Measurements from ENCODE around the gene ESM1. TPM values are rescaled to one million over a fixed set of nuclear protein-coding genes. Genes with fewer than 3 reads are reported as not detected.
A peak's percentile ranks its signal among the peaks of the same experiment; 100 is the strongest.

ESM1 gene
- total RNA-seq, 3 donors from 2014 or later (not counting 1 experiment from before 2014, with no cell fraction given): 0.87 to 1.2 (median 0.95) TPM

DNA sequence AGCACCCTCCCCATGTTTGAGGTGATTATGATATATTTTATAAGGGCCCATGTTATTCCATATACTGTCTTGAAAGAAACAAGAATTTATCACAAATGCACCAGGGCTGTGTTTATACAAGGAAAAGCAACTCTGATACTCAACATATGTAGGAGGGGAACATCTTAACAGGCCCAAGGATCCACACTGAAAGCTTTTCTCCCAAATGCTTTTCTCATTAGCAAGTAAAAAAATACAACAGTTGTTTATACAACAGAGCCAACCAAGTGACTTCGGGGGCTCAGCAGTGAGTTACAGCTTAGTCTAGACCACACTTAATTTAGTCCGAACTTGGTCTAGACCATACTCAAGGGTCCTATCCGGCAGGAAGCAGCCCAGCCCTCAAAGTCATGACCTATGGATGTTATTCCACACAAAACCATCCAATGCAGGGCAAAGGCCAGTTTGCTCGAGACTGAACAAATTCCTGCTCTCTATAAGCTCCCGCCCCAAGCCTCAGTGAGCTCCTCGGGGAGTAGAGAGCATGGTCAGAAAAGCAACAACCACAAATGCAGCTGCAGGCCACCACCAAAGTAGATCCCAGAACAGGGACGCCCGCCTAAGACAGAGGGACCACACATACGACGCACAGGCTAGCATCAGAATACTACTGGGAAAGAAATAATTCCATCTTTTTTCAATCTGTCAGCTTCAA, 45.4 kb upstream of the ESM1 start:
- Histone ChIP-seq H3K9me3 (ENCODE audit: control insufficient read depth, insufficient read depth, low read length) (no peaks in the 10 kb centered on the region), H3K4me3 (ENCODE audit: low read length) (no peak overlapping the region), H3K27ac (ENCODE audit: low read length) (no peak overlapping the region), H3K27me3 (ENCODE audit: control insufficient read depth, insufficient read depth, low read length) (no peaks in the 10 kb centered on the region), H3K36me3 (ENCODE audit: control insufficient read depth, insufficient read depth, low read length) (peaks cover 19% of the 10 kb centered on the region), H3K4me1 (ENCODE audit: control insufficient read depth, insufficient read depth, low read length) (peaks cover 19% of the 10 kb centered on the region)
- intact Hi-C loops (cut with micrococcal nuclease): no loop called here
- no peak overlapping the region for H3K27ac Mint-ChIP-seq
- no peak for ATAC-seq
- H3K4me3 Mint-ChIP-seq: no peak overlapping the region
- WGBS (ENCODE audit: insufficient coverage): 71% methylated on average over 10 of the region's 10 CpGs
- H3K36me3 Mint-ChIP-seq: no peaks in the 10 kb centered on the region
- H3K4me1 Mint-ChIP-seq: peaks cover 27 to 48% of the 10 kb centered on the region in 2 donors
- no peaks in the 10 kb centered on the region for H3K27me3 Mint-ChIP-seq (ENCODE audit: low read depth in 2 of 2)
- TF ChIP-seq, protein P1, sequence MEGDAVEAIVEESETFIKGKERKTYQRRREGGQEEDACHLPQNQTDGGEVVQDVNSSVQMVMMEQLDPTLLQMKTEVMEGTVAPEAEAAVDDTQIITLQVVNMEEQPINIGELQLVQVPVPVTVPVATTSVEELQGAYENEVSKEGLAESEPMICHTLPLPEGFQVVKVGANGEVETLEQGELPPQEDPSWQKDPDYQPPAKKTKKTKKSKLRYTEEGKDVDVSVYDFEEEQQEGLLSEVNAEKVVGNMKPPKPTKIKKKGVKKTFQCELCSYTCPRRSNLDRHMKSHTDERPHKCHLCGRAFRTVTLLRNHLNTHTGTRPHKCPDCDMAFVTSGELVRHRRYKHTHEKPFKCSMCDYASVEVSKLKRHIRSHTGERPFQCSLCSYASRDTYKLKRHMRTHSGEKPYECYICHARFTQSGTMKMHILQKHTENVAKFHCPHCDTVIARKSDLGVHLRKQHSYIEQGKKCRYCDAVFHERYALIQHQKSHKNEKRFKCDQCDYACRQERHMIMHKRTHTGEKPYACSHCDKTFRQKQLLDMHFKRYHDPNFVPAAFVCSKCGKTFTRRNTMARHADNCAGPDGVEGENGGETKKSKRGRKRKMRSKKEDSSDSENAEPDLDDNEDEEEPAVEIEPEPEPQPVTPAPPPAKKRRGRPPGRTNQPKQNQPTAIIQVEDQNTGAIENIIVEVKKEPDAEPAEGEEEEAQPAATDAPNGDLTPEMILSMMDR (IDR thresholded peaks at IDR 0.05): no peak
- no peaks in the 10 kb centered on the region for H3K9me3 Mint-ChIP-seq
- no peak for DNase-seq

DNA sequence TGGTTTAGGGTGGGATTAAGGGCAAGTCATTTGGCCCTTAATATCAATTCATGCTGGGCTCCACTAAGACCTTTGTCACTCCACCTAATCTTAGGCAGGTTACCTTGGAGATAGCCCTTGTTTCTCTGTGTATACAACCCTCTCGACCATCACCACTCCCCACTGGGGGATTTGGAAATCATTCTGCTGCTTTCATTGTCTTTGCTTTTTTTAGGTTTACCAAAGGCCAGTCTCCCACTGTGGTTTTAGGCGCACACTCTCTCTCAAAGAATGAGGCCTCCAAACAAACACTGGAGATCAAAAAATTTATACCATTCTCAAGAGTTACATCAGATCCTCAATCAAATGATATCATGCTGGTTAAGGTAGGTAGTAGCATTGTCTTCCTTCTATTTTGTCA, 44.8 kb upstream of the ESM1 start:
- Mint-ChIP-seq H3K4me1 (peaks cover 29 to 54% of the 10 kb centered on the region in 2 donors), H3K27ac (no peak overlapping the region), H3K27me3 (ENCODE audit: low read depth in 2 of 2) (no peaks in the 10 kb centered on the region), H3K4me3 (no peak overlapping the region), H3K36me3 (no peaks in the 10 kb centered on the region), H3K9me3 (no peaks in the 10 kb centered on the region)
- Histone ChIP-seq H3K27ac (ENCODE audit: low read length) (no peak overlapping the region), H3K27me3 (ENCODE audit: control insufficient read depth, insufficient read depth, low read length) (no peaks in the 10 kb centered on the region), H3K36me3 (ENCODE audit: control insufficient read depth, insufficient read depth, low read length) (peaks cover 19% of the 10 kb centered on the region), H3K4me1 (ENCODE audit: control insufficient read depth, insufficient read depth, low read length) (peaks cover 19% of the 10 kb centered on the region), H3K4me3 (ENCODE audit: low read length) (no peak overlapping the region), H3K9me3 (ENCODE audit: control insufficient read depth, insufficient read depth, low read length) (no peaks in the 10 kb centered on the region)
- intact Hi-C loops (cut with micrococcal nuclease): no loop called here
- TF ChIP-seq, protein P1 (IDR thresholded peaks at IDR 0.05): no peak
- WGBS (ENCODE audit: insufficient coverage): 74% methylated on average over 2 of the region's 2 CpGs
- no peak for ATAC-seq
- no peak for DNase-seq

DNA sequence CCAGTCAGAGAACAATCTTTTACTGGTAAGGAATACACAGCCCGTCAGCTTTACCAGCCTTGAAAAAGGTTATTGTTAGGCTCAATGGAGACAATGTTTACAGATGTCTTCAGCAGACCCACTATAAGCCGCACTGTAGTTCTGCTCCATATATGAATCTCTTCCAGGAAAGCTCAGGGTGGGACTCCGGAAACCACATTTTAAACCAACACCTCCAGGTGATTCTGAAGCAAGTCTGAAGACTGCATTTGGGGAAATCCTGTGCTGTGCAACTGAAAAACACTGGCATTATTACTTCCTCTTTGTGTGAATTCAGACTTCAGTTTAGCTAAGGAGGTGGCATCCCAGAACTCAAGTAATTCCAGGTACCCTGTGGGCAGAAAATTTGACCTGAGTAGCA, 42.2 kb upstream of the ESM1 start:
- no peak overlapping the region for H3K4me3 ChIP-seq (ENCODE audit: low read length)
- DNase-seq: peak in 1 of 2 donors; percentile 63
- H3K9me3 Mint-ChIP-seq: no peaks in the 10 kb centered on the region
- peaks cover 55 to 80% of the 10 kb centered on the region in 2 donors for H3K4me1 Mint-ChIP-seq
- intact Hi-C loops (cut with micrococcal nuclease): no loop called here
- peak overlapping the region; percentile 58 for H3K4me3 Mint-ChIP-seq
- H3K36me3 ChIP-seq (ENCODE audit: control insufficient read depth, insufficient read depth, low read length): peaks cover 19% of the 10 kb centered on the region
- H3K4me1 ChIP-seq (ENCODE audit: control insufficient read depth, insufficient read depth, low read length): peaks cover 27% of the 10 kb centered on the region
- H3K36me3 Mint-ChIP-seq: no peaks in the 10 kb centered on the region
- H3K27ac Mint-ChIP-seq: peak overlapping the region; percentile 65 to 83
- 18% methylated on average over 3 of the region's 3 CpGs for WGBS (ENCODE audit: insufficient coverage)
- no peaks in the 10 kb centered on the region for H3K27me3 Mint-ChIP-seq (ENCODE audit: low read depth in 2 of 2)
- TF ChIP-seq, protein P1 (IDR thresholded peaks at IDR 0.05): no peak
- no peaks in the 10 kb centered on the region for H3K9me3 ChIP-seq (ENCODE audit: control insufficient read depth, insufficient read depth, low read length)
- peak overlapping the region; percentile 13 for H3K27ac ChIP-seq (ENCODE audit: low read length)
- no peaks in the 10 kb centered on the region for H3K27me3 ChIP-seq (ENCODE audit: control insufficient read depth, insufficient read depth, low read length)
- ATAC-seq: no peak
